ENCODE measurements around the gene CSH1.
"Not testable (repeated sequence)": the region's sequence is repeated elsewhere in the genome, so short reads cannot be mapped to it uniquely, and the experiment has no call there.

Gene CSH1

DNA sequence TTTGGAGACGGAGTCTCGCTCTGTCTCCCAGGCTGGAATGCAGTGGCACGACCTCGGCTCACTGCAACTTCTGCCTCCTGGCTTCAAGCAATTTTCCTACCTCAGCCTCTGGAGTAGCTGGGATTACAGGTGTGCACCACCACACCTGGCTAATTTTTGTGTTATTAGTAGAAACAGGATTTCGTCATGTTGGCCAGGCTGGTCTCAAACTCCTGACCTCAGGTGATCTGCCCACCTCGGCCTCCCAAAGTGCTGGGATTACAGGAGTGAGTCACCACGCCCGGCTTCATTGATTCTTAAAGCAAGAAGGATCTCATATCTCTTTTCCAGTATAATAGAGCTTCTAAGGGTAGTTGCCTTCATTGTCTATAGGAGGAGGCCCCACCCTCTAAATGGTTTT is 8.4 kb upstream of the CSH1 start:
- peaks cover 10% of the 10 kb centered on the region for H3K27me3 Mint-ChIP-seq

DNA sequence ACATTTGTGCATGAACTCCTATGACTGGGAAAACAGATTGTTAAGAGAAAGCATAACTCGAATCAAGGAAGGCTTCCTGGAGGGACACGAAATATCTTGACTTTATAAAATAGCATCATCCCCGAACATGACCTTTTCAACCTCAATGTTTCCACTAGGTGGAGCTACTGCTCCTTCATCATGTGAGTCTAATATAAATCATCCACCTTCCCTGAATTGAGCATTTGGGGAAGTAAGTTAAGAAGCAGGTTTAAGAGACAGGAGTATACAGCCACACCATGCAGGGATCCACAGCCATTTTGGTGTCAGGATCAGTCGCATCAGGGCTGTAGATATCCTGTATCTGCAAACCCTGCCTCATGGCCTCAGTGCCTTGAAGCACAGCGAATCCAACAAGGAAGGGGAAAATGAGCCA is 7.4 kb upstream of the CSH1 start:
- H3K36me3 Mint-ChIP-seq (ENCODE audit: low read depth); intact Hi-C loops (cut with micrococcal nuclease); H3K4me1 Mint-ChIP-seq (ENCODE audit: low read depth); H3K27ac Mint-ChIP-seq; H3K4me3 Mint-ChIP-seq; H3K9me3 Mint-ChIP-seq: not testable (repeated sequence)
- peaks cover 12% of the 10 kb centered on the region for H3K27me3 Mint-ChIP-seq

More for the DNA sequence above, 8.4 kb upstream of the CSH1 start:
- H3K9me3 Mint-ChIP-seq; H3K4me3 Mint-ChIP-seq; H3K4me1 Mint-ChIP-seq (ENCODE audit: low read depth); intact Hi-C loops (cut with micrococcal nuclease); H3K27ac Mint-ChIP-seq; H3K36me3 Mint-ChIP-seq (ENCODE audit: low read depth): not testable (repeated sequence)

DNA sequence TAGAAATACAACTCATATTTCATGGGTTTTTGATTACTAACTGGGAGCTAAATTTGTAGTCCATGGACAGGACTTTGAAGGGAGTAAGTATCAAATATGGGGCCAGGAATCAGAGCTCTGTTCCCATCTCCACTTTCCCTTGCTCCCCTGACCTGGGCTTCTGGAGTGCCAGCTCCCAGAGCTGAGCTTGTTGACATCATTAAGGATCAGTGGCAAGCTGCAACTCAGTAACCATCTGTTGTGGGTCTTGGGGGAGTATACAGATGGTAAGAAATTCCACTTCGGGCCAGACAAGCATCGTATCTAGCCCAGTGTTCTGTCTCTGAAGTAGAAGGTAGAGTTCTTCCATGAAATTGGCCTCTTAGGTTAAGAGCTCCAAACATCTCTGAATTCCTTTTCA is 5.6 kb upstream of the CSH1 start:
- H3K27ac Mint-ChIP-seq; intact Hi-C loops (cut with micrococcal nuclease); H3K4me1 Mint-ChIP-seq (ENCODE audit: low read depth); H3K36me3 Mint-ChIP-seq (ENCODE audit: low read depth); H3K4me3 Mint-ChIP-seq; H3K9me3 Mint-ChIP-seq: not testable (repeated sequence)
- H3K27me3 Mint-ChIP-seq = peaks cover 12% of the 10 kb centered on the region

DNA sequence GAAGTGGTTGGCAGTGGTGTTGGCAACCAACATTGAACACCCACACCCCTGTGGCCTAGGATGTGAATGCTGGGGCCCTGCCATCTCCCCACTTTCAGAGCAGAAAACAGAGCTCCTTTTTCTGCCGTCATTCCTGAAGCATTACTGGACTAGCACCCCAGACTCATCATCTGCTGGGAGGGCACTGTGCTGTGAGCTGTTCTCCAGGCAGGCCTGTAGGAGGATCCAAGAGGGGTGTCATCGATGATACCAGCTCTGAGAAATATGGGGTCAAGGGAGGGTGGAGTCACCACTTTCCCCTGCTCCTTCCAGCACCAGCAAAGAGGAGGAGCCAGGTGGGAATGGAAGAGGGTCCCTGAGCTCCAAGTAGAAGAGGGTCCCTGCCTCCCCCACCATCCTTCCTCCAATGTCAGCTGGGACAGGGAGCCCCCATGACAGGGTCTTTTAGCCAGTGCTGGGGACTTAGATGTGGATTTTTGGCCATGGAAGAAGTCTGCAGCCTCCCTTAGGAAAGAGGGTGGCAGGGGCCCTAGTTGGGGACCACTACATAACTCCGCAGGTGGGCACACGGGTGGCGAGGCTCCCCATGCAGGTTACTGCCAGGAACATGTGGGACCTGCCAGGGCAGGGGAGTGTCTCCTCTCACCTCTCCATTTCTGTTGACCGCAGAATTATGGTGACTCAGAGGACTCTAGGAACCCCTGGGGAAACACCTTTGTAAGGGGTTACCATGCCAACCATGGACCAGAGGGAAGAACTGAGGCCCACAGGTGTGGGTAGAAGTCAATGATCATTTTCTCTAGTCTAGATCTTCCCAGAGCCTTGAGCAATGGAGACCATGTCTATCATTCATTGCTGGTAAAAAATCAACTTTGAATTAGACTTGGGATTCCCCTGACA is 2.8 kb upstream of the CSH1 start:
- H3K9me3 Mint-ChIP-seq; H3K4me1 Mint-ChIP-seq (ENCODE audit: low read depth); intact Hi-C loops (cut with micrococcal nuclease); H3K4me3 Mint-ChIP-seq; H3K36me3 Mint-ChIP-seq (ENCODE audit: low read depth); H3K27ac Mint-ChIP-seq: not testable (repeated sequence)
- peaks cover 18% of the 10 kb centered on the region for H3K27me3 Mint-ChIP-seq

DNA sequence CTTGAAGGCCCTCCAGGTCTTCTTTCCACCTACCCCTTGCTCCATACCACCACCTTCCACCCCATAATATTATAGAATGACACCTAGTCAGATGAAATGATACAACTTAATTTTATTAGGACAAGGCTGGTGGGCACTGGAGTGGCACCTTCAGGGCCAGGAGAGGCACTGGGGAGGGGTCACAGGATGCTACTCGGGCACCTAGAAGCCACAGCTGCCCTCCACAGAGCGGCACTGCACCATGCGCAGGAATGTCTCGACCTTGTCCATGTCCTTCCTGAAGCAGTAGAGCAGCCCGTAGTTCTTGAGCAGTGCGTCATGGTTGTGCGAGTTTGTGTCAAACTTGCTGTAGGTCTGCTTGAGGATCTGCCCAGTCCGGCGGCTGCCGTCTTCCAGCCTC is 1.6 kb downstream of the CSH1 start:
- intact Hi-C loops (cut with micrococcal nuclease); H3K9me3 Mint-ChIP-seq; H3K36me3 Mint-ChIP-seq (ENCODE audit: low read depth); H3K4me1 Mint-ChIP-seq (ENCODE audit: low read depth); H3K27me3 Mint-ChIP-seq; H3K4me3 Mint-ChIP-seq; H3K27ac Mint-ChIP-seq: not testable (repeated sequence)

DNA sequence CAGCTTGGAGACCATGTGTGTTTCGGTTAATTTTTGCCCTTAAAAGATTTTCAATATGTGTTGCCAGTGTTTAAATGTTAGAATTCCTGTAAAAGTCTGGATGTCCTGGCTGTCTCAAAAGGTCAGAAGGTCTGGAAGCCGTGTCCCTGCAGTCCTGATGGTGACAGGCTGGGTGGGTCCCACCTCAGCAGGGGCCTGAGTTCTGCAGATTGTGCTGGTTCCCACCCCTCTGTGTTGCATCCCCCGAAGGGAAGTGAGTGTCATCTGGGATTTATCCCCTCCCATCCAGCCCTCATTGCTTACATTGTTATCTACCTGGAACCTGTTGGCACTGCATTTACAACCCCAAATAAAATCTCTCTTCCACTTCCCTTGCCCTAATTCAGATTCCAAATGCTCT is 2.4 kb downstream of the CSH1 start:
- intact Hi-C loops (cut with micrococcal nuclease); H3K4me3 Mint-ChIP-seq; H3K4me1 Mint-ChIP-seq (ENCODE audit: low read depth); H3K9me3 Mint-ChIP-seq; H3K27ac Mint-ChIP-seq; H3K36me3 Mint-ChIP-seq (ENCODE audit: low read depth); H3K27me3 Mint-ChIP-seq: not testable (repeated sequence)

DNA sequence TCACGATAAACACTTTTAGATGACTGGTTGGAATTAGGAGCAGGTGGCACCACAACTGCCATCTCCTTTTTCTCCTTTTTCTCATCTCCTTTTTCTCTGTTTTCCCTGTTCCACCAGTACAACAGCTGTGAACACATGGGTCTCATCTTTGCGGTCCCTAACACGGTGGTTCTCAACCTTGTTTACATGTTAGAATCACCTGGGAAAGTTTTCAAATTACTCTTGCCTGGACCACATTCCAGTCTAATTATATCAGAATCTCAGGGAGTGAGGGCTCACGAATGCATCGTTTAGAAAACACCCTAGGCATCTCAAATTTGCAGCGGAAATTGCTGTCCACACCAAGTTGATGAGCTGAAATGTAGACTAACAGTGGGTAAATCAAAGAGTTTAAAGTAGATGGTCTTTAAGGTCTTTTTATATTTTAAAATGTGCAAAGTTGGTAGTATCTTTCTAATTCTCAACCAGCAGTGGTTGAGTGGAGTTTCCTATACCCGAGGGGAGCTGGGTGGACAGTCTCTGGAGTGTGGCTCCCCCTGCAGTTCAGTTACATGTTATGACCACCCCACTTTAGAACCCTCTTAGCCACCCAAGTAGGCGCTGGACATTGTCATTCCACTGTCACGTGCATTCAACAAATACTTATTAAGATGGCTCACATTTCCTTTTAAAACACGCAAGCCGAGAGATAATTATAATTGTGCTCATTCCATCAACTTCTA is 3.9 kb downstream of the CSH1 start:
- H3K27ac Mint-ChIP-seq; H3K36me3 Mint-ChIP-seq (ENCODE audit: low read depth); H3K27me3 Mint-ChIP-seq; H3K4me3 Mint-ChIP-seq; intact Hi-C loops (cut with micrococcal nuclease); H3K9me3 Mint-ChIP-seq: not testable (repeated sequence)
- peaks cover 11% of the 10 kb centered on the region for H3K4me1 Mint-ChIP-seq (ENCODE audit: low read depth)

DNA sequence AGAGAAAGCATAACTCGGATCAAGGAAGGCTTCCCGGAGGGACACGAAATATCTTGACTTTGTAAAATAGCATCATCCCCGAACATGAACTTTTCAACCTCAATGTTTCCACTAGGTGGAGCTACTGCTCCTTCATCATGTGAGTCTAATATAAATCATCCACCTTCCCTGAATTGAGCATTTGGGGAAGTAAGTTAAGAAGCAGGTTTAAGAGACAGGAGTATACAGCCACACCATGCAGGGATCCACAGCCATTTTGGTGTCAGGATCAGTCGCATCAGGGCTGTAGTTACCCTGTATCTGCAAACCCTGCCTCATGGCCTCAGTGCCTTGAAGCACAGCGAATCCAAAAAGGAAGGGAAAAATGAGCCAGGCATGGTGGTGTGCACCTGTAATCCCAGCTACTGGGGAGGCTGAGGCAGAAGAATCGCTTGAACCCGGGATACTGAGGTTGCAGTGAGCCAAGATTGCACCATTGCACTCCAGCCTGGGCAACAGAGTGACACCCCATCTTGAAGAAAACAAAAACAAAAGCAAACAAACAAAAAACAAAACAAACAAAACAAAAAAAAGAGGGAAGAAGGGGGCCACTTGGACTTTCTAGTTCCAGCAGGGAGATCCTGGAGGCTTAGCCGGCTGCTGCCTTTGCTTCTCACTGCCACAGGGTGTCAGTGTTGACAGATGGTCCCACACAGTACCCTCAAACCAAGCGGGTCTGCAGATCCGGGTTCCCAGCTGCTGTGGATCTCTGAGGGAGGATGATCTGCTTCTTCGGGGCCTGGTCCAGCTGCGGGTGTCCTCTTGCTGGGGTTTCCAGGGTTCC is 7.1 kb downstream of the CSH1 start:
- H3K4me3 Mint-ChIP-seq; H3K36me3 Mint-ChIP-seq (ENCODE audit: low read depth); intact Hi-C loops (cut with micrococcal nuclease); H3K9me3 Mint-ChIP-seq; H3K27ac Mint-ChIP-seq: not testable (repeated sequence)
- Mint-ChIP-seq H3K4me1 (ENCODE audit: low read depth) (peaks cover 11% of the 10 kb centered on the region), H3K27me3 (peaks cover 12% of the 10 kb centered on the region)

DNA sequence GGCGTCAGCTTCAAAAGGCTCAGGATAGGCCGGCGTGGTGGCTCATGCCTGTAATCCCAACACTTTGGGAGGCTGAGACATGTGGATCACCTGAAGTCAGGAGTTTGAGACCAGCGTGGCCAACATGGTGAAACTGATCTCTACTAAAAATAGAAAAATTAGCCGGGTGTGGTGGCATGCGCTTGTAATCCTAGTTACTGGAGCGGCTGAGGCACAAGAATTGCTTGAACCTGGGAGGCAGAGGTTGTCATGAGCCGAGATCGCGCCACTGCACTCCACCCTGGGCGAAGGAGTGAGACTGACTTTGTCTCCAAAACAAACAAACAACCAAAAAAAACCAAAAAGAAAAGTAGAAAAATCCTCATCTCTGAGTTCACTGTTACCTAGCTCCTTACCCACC is 11.3 kb downstream of the CSH1 start:
- intact Hi-C loops (cut with micrococcal nuclease); H3K4me3 Mint-ChIP-seq; H3K9me3 Mint-ChIP-seq; H3K36me3 Mint-ChIP-seq (ENCODE audit: low read depth); H3K27ac Mint-ChIP-seq: not testable (repeated sequence)
- Mint-ChIP-seq H3K4me1 (ENCODE audit: low read depth) (peaks cover 16% of the 10 kb centered on the region), H3K27me3 (peaks cover 15% of the 10 kb centered on the region)

DNA sequence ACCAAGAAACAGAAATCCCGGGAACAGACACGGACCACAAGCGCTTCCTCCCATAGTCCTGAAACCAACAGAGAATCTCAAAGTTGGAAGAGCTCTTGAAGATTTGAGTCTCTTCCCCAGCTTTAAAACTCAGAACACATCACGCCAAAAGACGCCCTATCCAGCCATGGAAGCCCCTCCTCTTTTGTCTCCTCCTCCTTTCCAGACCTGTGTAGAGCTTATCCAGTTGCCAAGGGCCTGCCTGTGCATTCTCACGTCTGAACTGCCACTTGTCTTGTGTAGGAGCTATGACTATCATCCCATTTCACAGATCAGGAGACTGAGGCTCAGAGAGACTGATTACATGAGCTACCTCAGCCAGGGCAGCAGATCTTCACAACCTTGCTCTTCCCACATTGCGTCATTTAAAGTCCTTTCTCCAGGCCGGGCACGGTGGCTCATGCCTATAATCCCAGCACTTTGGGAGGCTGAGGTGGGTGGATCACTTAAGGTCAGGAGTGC is 13.7 kb downstream of the CSH1 start:
- H3K36me3 Mint-ChIP-seq (ENCODE audit: low read depth); H3K4me3 Mint-ChIP-seq; H3K9me3 Mint-ChIP-seq; H3K4me1 Mint-ChIP-seq (ENCODE audit: low read depth); H3K27ac Mint-ChIP-seq; intact Hi-C loops (cut with micrococcal nuclease): not testable (repeated sequence)
- peaks cover 26% of the 10 kb centered on the region for H3K27me3 Mint-ChIP-seq

DNA sequence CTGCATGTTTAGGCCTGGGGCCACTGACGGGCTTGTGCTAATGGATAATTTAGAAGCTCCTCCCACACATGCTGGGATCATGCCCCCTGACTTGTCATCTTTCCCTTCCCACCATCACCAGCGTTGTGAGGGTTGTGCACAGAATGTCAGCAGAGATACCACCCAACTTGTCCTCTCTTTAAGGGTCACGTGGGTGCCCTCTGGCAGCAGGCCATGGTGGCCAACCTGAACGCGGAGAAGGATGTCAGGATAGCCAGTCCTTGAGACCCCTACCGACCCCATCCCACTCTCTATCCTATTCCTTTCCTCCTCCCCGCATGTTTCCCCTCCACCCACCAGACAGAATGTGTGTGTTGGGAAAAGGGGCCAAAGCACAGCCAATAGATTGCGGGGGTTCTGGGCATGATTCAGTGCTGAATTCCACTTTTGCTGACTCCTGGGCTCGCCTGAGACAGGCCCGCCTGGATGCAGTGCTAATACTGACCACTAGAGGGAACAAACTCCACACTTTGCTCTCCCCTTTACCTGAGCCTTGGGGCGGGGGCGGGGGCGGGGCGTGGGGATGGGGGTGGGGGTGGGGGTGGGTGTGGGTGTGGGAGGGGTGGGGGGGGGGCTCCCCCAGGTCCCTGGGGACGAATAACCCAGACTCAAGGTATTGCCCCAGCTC is 14.3 kb downstream of the CSH1 start, which contains the start of gene GH2:
TSS of gene GH2 (minus strand) at position 10 of the 667 bp plus-strand sequence. CDS start 143 bp downstream, outside the sequence.
- Mint-ChIP-seq H3K4me3 (no peak within 1 kb of the TSS), H3K9me3 (no peaks in the 10 kb centered on the region), H3K4me1 (ENCODE audit: low read depth) (peaks cover 5% of the 10 kb centered on the region), H3K27ac (no peak within 1 kb of the TSS), H3K27me3 (peaks cover 27% of the 10 kb centered on the region), H3K36me3 (ENCODE audit: low read depth) (no peaks in the 10 kb centered on the region)
- intact Hi-C loops (cut with micrococcal nuclease) = no loop called here

DNA sequence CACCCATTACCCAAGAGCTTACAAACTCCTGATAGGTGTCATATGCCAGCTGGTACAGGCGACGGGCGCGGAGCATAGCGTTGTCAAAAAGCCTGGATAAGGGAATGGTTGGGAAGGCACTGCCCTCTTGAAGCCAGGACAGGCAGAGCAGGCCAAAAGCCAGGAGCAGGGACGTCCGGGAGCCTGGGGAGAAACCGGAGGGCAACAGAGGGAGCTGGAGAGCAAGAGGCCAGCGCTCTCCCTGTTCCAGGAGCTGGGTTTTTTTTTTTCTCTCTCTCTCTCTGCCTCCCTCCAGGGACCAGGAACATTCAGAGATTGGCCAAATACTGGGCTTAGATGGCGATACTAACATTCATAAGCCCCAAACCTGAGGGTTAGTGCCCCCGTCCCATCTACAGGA is 15.0 kb downstream of the CSH1 start:
- H3K27ac Mint-ChIP-seq; H3K4me3 Mint-ChIP-seq; H3K36me3 Mint-ChIP-seq (ENCODE audit: low read depth); H3K9me3 Mint-ChIP-seq; H3K4me1 Mint-ChIP-seq (ENCODE audit: low read depth); intact Hi-C loops (cut with micrococcal nuclease): not testable (repeated sequence)
- peaks cover 26% of the 10 kb centered on the region for H3K27me3 Mint-ChIP-seq

DNA sequence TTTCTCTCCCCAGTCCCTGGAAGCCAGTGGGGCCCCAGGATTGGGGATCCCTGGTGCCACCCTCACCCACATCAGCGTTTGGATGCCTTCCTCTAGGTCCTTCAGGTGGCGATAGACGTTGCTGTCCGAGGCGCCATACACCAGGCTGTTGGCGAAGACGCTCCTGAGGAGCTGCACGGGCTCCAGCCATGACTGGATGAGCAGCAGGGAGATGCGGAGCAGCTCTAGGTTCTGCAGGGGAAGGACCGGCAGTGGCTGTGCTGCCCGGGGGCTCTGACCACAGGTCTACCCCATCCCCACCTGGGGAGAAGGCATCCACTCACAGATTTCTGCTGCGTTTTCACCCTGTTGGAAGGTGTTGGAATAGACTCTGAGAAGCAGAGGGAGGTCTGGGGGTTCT is 15.7 kb downstream of the CSH1 start:
- H3K4me1 Mint-ChIP-seq (ENCODE audit: low read depth) = peaks cover 5% of the 10 kb centered on the region
- H3K4me3 Mint-ChIP-seq = no peak overlapping the region
- H3K27ac Mint-ChIP-seq = no peak overlapping the region
- no peaks in the 10 kb centered on the region for H3K9me3 Mint-ChIP-seq
- H3K27me3 Mint-ChIP-seq = peaks cover 29% of the 10 kb centered on the region
- intact Hi-C loops (cut with micrococcal nuclease) = no loop called here
- no peaks in the 10 kb centered on the region for H3K36me3 Mint-ChIP-seq (ENCODE audit: low read depth)
